Measurements from ENCODE around the gene GLYR1.

DNA sequence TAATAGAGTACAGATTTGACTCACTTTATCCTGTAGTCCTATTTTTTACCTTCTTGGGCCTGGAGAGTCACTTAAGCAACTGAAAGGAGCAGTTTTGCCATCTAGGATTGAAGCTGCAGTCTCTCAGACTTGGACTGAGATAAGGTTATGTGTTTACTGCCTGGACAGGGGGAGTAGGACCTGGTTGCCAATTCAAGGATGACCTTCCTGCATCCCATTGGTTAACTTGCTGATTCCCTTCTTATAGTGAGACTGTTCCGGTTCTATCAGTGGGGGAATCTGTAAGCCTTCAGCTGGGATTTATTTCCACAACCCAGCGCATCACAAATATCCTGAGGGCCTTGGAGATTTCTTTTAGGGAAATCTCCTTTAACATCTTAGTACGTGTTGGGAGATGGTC is 3.1 kb upstream of the GLYR1 start:
- TF ChIP-seq POLR2AphosphoS5 (IDR thresholded peaks at IDR 0.05): no peak
- TF ChIP-seq, protein P1, sequence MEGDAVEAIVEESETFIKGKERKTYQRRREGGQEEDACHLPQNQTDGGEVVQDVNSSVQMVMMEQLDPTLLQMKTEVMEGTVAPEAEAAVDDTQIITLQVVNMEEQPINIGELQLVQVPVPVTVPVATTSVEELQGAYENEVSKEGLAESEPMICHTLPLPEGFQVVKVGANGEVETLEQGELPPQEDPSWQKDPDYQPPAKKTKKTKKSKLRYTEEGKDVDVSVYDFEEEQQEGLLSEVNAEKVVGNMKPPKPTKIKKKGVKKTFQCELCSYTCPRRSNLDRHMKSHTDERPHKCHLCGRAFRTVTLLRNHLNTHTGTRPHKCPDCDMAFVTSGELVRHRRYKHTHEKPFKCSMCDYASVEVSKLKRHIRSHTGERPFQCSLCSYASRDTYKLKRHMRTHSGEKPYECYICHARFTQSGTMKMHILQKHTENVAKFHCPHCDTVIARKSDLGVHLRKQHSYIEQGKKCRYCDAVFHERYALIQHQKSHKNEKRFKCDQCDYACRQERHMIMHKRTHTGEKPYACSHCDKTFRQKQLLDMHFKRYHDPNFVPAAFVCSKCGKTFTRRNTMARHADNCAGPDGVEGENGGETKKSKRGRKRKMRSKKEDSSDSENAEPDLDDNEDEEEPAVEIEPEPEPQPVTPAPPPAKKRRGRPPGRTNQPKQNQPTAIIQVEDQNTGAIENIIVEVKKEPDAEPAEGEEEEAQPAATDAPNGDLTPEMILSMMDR (IDR thresholded peaks at IDR 0.05): no peak

Data from gastroesophageal sphincter (tissue), 3 donors.